Measurements from ENCODE around the gene HOXA1.
"Not testable (repeated sequence)": the region's sequence is repeated elsewhere in the genome, so short reads cannot be mapped to it uniquely, and the experiment has no call there.

HOXA1 gene

DNA sequence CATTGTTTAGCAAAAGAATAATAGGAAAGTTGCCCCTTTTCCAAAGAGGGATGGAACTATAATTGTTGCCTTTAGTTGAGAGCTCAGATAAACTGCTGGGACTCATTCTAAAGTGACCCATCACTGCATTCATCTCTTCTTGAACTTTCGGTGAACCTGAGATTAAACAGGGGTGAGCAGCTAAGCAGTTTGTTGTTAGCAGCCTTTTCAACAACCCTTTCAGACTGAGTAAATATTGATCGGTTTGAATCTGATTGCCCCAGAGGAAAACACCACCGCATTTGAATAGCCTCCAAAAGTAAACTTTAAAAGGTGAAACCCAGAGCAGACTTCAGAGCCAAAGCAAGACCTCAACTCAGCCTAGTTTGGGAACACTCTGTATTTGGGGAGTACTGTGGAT lies 4.7 kb downstream of the HOXA1 start:
- peak; percentile 33 for DNase-seq

- peak; percentile 53 for DNase-seq
Observed at GRCh38 chr7:27088002-27088922, 7.5 kb downstream of the HOXA1 start.

DNA sequence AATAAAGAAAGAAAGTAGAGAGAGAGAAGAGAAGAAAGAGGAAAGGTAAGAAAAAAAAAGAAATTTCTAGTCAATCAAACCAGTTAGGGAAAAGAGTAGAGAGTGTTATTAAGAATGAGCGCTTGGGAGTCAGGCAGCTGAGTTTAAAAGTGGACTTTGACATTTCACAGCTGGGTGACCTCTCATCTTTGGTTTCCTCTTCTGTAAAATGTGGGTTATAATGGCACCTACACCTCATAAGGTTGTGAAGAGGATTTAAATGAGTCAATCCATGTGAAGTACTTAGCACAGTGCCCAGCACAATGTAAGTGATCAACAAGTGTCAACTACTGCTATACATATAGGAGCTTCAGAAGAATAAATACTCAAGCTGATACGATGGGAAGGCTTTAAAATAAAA lies 12.2 kb downstream of the HOXA1 start:
- DNase-seq: no peak

DNA sequence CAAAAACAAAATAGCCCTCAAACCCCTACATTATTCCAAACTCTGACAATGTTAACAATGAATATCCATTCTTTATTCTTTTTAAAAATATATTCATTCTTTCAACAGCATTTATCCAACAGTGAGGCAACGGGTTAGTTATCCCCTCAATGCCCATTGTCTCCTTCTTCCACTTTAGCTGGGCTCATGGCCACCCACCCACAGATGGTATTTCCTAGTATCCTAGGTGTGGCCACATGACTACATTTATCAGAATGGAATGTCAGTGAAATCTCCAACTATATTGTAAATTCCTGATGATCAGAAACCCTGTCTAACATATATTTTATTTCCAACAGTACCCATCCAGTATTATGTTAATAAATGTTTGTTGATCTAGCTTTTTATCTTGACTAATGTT lies 13.6 kb downstream of the HOXA1 start:
- no peak for DNase-seq

DNA sequence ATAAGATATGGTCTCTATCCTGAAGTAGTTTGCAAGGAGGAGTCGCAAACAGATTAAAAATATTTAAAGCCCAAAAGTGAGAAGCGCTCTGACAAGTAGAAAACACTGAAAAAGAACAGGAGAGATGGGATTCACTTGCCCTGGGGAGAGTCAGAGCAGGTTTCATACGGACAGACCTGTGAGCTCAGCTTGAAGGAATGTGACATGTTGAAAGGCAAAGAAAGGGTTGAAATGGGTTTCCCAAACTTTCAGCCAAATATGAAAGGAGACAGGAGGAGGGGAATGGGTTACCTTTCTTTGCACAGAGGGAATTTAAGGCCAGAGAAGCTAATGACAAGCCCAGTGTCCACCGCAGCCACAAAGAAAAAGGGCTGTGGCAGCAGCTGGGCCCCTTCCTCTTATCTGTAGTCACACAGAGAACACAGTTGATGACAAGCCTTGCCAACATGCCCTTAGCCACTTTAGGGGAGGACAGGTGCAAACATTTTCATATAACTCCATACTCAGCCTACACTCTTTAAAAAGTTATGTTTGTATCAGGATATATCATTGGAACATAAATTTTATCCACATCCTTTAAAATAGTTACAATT lies 14.9 kb downstream of the HOXA1 start:
- no peak for DNase-seq

DNA sequence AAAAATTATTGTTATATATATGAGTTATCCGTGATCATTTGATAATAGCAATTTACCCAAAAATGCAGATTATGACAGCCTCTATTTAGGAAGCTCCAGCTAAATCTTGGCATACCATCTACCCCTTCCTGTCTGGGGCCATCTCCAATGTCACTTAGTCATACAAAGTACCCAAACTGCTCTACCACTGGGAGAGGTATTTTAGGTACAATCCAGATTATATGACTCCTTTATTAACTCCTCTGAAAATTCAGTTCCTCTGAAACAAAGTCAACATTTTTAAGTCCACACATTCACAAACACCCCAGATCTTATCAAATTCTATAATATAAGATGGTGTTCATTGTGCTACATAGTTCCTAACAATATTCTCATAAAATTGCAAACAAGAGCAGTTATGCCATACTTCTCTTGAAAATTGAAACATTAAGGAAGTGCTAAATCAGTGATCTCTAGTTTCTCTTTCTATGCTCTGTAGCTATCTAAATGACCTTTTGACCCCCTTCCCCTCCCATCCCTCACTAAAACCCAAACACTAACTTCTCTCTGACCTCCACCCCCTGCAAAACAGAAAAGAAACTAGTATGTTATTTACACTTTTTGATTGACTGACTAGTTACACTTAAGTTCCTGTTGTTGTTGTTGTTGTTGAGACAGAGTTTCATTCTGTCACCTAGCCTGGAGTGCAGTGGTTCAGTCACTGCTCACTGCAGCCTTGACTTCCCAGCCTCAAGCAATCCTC lies 16.4 kb downstream of the HOXA1 start:
- no peak for DNase-seq

DNA sequence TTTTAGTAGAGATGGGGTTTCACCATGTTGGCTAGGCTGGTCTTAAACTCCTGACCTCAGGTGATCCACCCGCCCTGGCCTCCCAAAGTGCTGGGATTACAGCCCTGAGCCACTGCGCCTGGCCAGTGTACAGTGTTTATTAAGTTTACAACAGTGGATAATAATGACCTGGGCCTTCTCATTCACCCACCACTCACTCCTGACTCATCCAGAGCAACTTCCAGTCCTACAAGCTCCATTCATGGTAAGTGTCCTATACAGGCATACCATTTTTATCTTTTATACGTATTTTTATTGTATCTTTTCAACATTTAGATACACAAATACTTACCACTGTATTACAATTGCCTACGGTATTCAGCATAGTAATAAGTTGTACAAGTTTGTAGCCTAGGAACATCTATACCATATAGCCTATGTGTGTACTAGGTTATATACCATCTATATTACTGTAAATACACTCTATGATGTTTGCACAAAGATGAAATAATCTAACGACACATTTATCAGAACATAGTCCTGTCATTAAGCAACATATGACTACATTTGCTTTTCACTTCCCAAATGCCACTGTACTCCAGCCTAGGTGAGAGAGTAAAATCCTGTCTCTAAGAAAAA lies 17.1 kb downstream of the HOXA1 start:
- DNase-seq: no peak

GRCh38 chr7:27073076-27073475 lies 22.7 kb downstream of the HOXA1 start:
- DNase-seq: no peak

DNA sequence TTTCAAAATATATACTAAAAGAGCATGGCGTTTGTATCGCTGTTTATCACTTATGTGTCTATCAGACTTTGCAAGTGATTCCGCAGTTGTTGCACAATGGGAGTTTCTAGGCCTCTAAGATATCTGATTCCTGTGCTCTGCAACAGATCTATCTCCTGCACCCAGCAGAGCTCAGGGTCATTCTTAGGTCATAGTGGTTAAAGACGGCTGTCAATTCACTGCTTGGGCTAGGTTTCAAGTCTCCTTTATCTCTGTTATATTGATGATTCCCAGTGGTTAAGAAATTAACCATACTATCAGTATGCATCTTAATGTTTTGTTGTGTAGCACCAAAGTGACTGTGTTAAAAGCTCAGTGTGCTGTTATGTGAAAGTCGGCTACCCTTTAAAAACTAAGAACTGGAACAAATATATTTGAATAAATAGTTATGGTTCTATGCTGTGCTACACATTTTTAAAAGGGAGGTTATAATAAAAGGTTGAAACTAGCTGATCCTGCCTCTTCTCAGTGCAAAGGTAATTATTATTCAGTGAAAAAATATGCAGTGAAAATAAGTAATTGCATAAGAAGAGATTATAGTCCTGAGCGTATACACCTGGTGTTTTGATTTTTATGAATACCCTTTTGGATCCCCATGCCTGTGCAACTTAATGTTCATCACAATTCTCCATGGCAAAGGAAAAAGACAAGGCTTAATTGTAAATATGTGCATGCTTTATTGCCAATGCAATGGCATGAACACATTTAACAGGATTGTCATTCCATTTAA lies 24.0 kb downstream of the HOXA1 start:
- peak; percentile 25 for DNase-seq

DNA sequence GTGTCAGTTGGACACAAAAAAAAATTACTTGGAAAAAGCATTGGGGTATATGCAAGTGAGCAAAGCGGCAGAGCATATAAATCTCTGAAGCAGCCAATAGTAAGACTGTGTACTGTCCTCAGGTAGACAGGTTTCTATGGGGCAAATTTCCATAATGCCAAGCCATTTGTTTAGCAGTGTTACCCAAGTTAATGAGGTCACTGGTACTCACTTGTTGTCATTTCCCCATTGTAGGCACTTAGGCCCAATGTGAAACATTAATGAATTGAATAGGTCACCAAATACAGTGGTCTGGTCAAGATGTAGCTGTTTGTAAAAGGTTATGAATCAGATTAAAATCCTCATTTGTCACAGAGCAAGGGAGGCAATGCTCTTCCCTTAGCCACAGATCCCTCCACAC lies 27.5 kb downstream of the HOXA1 start:
- no peak for DNase-seq

- no peak for DNase-seq
Observed at GRCh38 chr7:27066148-27066547, 29.7 kb downstream of the HOXA1 start.

DNA sequence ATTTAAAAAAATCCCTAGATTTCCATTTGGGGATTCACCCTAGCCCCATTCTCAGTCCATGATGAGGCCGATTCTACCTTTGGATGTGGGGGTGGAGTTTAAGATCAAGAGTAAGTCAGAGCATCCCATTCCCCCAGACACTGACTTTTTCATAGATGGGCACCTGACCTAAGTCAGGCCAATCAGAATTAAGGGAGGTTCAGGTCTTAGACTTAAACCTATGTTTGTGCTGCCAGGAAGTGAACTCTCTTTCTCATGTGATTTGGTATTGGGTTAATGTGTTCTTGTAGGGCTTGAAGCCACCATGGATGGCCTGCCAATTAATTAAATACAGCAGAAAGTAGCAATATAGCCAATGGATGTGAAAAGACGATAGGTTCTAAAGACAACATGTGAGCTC lies 30.1 kb downstream of the HOXA1 start:
- no peak for DNase-seq

- no peak for DNase-seq
Observed at GRCh38 chr7:27064661-27065060, 31.1 kb downstream of the HOXA1 start.

DNA sequence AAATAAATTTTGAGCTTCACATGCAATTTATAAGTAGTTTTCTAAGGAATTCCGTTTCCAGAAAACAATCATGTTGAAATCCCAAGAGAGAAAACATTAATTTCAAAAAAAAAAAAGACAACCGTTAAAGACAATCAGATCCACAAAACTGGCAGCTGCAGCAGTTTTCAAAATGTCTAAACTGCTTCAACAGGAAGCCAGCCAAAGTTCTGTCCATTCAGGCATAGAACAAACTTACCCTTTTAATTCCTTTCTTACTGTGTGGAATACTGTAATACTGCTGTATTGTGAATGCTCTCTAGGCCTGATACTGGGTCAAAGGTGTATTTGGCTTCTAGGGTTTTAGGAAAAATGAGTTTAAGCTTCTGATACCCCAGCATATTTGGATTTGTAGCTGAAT lies 31.6 kb downstream of the HOXA1 start:
- DNase-seq: peak; percentile 33

DNA sequence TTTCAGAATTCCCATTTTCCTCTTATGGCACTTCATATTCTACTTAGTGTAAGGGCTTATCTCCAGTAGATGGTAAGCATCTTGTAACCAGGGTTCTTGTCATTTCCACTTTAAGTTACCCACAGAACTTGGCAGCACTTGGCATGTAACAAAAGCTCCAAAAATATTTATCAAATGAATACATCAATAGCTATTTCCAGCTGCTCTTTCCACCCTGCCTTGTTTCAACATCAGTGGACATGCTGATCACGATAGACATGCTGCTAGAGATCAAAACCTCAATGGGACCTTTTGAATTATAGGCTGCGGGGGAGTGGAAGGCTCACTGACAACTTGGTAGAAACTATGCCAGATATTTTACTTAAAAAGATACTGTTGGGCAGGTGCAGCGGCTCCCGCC lies 32.9 kb downstream of the HOXA1 start:
- no peak for DNase-seq

GRCh38 chr7:27053153-27053552 lies 42.6 kb downstream of the HOXA1 start:
- no peak for DNase-seq

DNA sequence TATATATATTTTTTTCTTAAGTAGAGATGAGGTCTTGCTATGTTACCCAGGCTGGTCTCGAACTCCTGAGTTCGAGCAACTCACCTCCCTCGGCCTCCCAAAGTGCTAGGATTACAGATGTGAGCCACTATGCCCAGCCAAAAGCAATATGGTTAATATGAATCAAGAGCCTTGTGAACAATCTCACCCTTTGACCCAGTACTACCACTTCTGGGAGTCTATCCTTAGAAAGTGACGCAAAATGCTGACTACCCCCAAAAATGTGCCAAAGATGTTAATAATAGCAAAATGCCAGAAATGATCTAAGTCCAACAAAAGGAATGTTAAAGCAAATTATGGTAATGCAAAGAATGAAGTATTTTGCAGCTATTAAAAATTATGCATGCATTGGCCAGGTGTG lies 44.3 kb downstream of the HOXA1 start:
- no peak for DNase-seq

DNA sequence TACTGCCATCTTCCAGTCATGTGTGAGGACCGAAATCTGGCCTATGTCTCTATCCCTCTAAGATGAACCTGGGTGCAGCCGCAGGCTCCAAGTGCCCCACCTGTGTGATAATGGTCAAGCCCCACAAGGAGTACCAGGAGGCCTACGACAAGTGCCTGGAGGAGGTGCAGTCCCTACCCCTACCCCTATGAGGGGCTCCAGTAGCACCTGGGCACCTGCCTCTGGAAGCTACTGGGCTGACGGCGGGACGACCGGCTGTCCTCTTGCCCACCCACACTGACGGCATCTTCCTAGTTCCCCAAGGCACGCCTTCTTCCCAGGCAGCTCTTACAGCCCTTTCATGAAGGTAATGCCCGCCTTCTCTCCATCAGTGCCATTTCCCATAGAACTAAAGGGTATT lies 47.4 kb downstream of the HOXA1 start:
- DNase-seq: no peak

- DNase-seq: no peak
Observed at GRCh38 chr7:27046854-27047549, 48.8 kb downstream of the HOXA1 start.

DNA sequence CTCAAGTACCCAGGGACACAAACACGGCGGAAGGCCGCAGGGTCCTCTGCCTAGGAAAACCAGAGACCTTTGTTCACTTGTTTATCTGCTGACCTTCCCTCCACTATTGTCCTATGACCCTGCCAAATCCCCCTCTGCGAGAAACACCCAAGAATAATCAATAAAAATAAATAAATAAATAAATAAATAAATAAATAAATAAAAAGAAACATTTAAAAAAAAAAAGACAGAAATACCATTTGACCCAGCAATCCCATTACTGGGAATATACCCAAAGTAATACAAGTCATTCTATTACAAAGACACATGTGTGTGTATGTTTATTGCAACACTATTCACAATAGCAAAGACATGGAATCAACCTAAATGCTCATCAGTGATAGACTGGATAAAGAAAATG lies 49.8 kb downstream of the HOXA1 start:
- not testable (repeated sequence) for DNase-seq

DNA sequence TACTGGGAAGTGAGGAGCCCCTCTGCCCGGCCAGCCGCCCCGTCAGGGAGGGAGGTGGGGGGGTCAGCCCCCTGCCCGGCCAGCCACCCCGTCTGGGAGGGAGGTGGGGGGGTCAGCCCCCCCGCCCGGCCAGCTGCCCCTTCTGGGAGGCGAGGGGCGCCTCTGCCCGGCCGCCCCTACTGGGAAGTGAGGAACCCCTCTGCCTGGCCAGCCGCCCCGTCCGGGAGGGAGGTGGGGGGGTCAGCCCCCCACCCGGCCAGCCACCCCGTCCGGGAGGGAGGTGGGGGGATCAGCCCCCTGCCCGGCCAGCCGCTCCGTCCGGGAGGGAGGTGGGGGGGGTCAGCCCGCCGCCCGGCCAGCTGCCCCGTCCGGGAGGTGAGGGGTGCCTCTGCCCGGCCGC lies 50.7 kb downstream of the HOXA1 start:
- not testable (repeated sequence) for DNase-seq
